HepG2 (cell line): ENCODE results near the gene PLXNC1. TPM values are rescaled to one million over a fixed set of nuclear protein-coding genes. Genes with fewer than 3 reads are reported as not detected.
A peak's percentile ranks its signal among the peaks of the same experiment; 100 is the strongest.

ENCODE experiments used
- FOSL2 ChIP-seq: sonication (generic); formaldehyde crosslinking; IDR thresholded peaks from 2 replicates; pipeline ENCODE4 v1.4.0; 2020; ENCODE audit warnings: missing genetic modification reagents
- FOXK1 ChIP-seq: sonication (generic); formaldehyde crosslinking; IDR thresholded peaks from 2 replicates; pipeline ENCODE4 v1.4.0; 2020; ENCODE audit warnings: low read depth, missing genetic modification reagents, borderline replicate concordance
- GATAD2A ChIP-seq: IDR thresholded peaks from 2 replicates; pipeline ENCODE4 v1.6.1; 2016
- HINFP ChIP-seq: sonication (generic); formaldehyde crosslinking; IDR thresholded peaks from 2 replicates; pipeline ENCODE4 v1.4.0; 2020; ENCODE audit warnings: low read depth, mild to moderate bottlenecking, missing genetic modification reagents
- NCOA1 ChIP-seq: sonication (generic); formaldehyde crosslinking; IDR thresholded peaks from 2 replicates; pipeline ENCODE4 v1.9.0; 2021; ENCODE audit warnings: missing genetic modification reagents
- NCOA5 ChIP-seq: sonication (generic); formaldehyde crosslinking; IDR thresholded peaks from 2 replicates; pipeline ENCODE4 v1.4.0; 2020; ENCODE audit warnings: missing genetic modification reagents
- NKX3-1 ChIP-seq: sonication (generic); formaldehyde crosslinking; IDR thresholded peaks from 2 replicates; pipeline ENCODE4 v1.5.0; 2020; ENCODE audit warnings: missing genetic modification reagents
- PAX8 ChIP-seq: sonication (generic); formaldehyde crosslinking; IDR thresholded peaks from 2 replicates; pipeline ENCODE4 v1.8.0; 2022; ENCODE audit warnings: mild to moderate bottlenecking, missing genetic modification reagents, borderline replicate concordance
- TBX3 ChIP-seq: fragments of 450-650 bp; IDR thresholded peaks from 2 replicates; pipeline ENCODE4 v1.6.1; 2017; ENCODE audit warnings: antibody characterized with exemption, mild to moderate bottlenecking, inconsistent platforms, borderline replicate concordance
- THAP9 ChIP-seq: sonication (generic); formaldehyde crosslinking; IDR thresholded peaks from 2 replicates; pipeline ENCODE4; 2020; ENCODE audit warnings: missing genetic modification reagents, mild to moderate bottlenecking, borderline replicate concordance
- ZFY ChIP-seq: sonication (generic); formaldehyde crosslinking; IDR thresholded peaks from 2 replicates; pipeline ENCODE4 v1.4.0; 2020; ENCODE audit warnings: missing genetic modification reagents
- ZIK1 ChIP-seq: sonication (generic); formaldehyde crosslinking; IDR thresholded peaks from 2 replicates; pipeline ENCODE4 v1.5.0; 2020; ENCODE audit warnings: mild to moderate bottlenecking, low read depth, missing genetic modification reagents, borderline replicate concordance
- ZKSCAN1 ChIP-seq: fragments of 150-350 bp; IDR thresholded peaks from 2 replicates; pipeline ENCODE4 v1.6.1; 2014; ENCODE audit warnings: low read length
- ZNF331 ChIP-seq: sonication (generic); formaldehyde crosslinking; IDR thresholded peaks from 2 replicates; pipeline ENCODE4 v1.4.0; 2020; ENCODE audit warnings: missing genetic modification reagents
- ZNF367 ChIP-seq: sonication (generic); formaldehyde crosslinking; IDR thresholded peaks from 2 replicates; pipeline ENCODE4 v1.4.0; 2020; ENCODE audit warnings: missing genetic modification reagents, borderline replicate concordance
- polyA plus RNA-seq, 8 experiments: library from polyadenylated mRNA; depleted of rRNA in 3 of 8; stranded (reverse) in 7 of 8; unstranded in 1 of 8; fragments of >200 nt; fragmentation: Illumina TruSeq in 4 of 8; extraction: Trizol in 4 of 8; gene quantifications; 2 replicates each; pipeline versions ENCODE4 v1.2.1 to v1.2.3, GENCODE V29; 2011 to 2016; ENCODE audit warnings: low read depth in 4 of 8, missing spikeins in 1 of 8, mixed read lengths in 1 of 8; ENCODE audit not compliant: insufficient read depth in 1 of 8
- total RNA-seq, 5 experiments: library from RNA; depleted of rRNA; stranded (reverse); fragments of >200 nt; fragmentation: Illumina TruSeq; extraction: Trizol; gene quantifications; 2 replicates each; pipeline ENCODE4 v1.2.3, GENCODE V29; 2016; ENCODE audit warnings: low read depth in 1 of 5
- TF ChIP-seq, protein P1 (sequence below): sonication (generic); formaldehyde crosslinking; IDR thresholded peaks from 2 replicates; pipeline ENCODE4 v1.4.0; 2020; ENCODE audit warnings: missing genetic modification reagents
- TF ChIP-seq, protein P2 (sequence below): sonication (generic); formaldehyde crosslinking; IDR thresholded peaks from 2 replicates; pipeline ENCODE4 v1.5.1; 2020; ENCODE audit warnings: mild to moderate bottlenecking, missing genetic modification reagents, moderate library complexity

The PLXNC1 gene
- total and polyA plus RNA-seq, 2 of the 13 experiments (the other 11 are each of a cell fraction or from before 2014, with no cell fraction given): 6.6 to 11.2 TPM

GRCh38 chr12:94202245-94203180 is 54.1 kb downstream of the PLXNC1 start (continued):
- TF ChIP-seq FOXK1 (CRISPR knock-in tag): no peak
- no peak for TF ChIP-seq TBX3
- no peak for TF ChIP-seq HINFP
- TF ChIP-seq ZFY (CRISPR knock-in tag): 0 out of 2 replicates have a peak, but pooled peaks have one; percentile 26
- TF ChIP-seq, protein P1, sequence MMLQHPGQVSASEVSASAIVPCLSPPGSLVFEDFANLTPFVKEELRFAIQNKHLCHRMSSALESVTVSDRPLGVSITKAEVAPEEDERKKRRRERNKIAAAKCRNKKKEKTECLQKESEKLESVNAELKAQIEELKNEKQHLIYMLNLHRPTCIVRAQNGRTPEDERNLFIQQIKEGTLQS (CRISPR knock-in tag): no peak
- TF ChIP-seq ZNF331 (CRISPR knock-in tag): 0 out of 2 replicates have a peak, but pooled peaks have one; percentile 13
- TF ChIP-seq NCOA1: no peak
- 0 out of 2 replicates have a peak, but pooled peaks have one; percentile 10 for TF ChIP-seq FOSL2 (CRISPR knock-in tag)
- TF ChIP-seq ZIK1: no peak
- no peak for TF ChIP-seq PAX8 (CRISPR knock-in tag)
- no peak for TF ChIP-seq THAP9 (CRISPR knock-in tag)
- TF ChIP-seq GATAD2A (CRISPR knock-in tag): peak; percentile 55; the same call in 1 of the 2 replicates
- TF ChIP-seq, protein P2, sequence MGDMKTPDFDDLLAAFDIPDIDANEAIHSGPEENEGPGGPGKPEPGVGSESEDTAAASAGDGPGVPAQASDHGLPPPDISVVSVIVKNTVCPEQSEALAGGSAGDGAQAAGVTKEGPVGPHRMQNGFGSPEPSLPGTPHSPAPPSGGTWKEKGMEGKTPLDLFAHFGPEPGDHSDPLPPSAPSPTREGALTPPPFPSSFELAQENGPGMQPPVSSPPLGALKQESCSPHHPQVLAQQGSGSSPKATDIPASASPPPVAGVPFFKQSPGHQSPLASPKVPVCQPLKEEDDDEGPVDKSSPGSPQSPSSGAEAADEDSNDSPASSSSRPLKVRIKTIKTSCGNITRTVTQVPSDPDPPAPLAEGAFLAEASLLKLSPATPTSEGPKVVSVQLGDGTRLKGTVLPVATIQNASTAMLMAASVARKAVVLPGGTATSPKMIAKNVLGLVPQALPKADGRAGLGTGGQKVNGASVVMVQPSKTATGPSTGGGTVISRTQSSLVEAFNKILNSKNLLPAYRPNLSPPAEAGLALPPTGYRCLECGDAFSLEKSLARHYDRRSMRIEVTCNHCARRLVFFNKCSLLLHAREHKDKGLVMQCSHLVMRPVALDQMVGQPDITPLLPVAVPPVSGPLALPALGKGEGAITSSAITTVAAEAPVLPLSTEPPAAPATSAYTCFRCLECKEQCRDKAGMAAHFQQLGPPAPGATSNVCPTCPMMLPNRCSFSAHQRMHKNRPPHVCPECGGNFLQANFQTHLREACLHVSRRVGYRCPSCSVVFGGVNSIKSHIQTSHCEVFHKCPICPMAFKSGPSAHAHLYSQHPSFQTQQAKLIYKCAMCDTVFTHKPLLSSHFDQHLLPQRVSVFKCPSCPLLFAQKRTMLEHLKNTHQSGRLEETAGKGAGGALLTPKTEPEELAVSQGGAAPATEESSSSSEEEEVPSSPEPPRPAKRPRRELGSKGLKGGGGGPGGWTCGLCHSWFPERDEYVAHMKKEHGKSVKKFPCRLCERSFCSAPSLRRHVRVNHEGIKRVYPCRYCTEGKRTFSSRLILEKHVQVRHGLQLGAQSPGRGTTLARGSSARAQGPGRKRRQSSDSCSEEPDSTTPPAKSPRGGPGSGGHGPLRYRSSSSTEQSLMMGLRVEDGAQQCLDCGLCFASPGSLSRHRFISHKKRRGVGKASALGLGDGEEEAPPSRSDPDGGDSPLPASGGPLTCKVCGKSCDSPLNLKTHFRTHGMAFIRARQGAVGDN: peak; percentile 42; the same call in 1 of the 2 replicates
- no peak for TF ChIP-seq ZKSCAN1
- no peak for TF ChIP-seq NKX3-1 (CRISPR knock-in tag)
- no peak for TF ChIP-seq ZNF367 (CRISPR knock-in tag)
- TF ChIP-seq NCOA5 (CRISPR knock-in tag): no peak
